22Rv1 (cell line): Measurements from ENCODE around the gene PRR13.

Experiments used
- CTCF ChIP-seq: fragments of 450-650 bp; IDR thresholded peaks from 2 replicates; pipeline ENCODE4 v1.5.1; 2017; ENCODE audit warnings: mild to moderate bottlenecking
- ZFX ChIP-seq: fragments of 450-650 bp; IDR thresholded peaks from 2 replicates; pipeline ENCODE4 v1.6.1; 2017; ENCODE audit warnings: antibody characterized with exemption, borderline replicate concordance

- TF ChIP-seq CTCF (no peak; the same call in 1 of the 2 replicates), ZFX (no peak)
Measured at GRCh38 chr12:53441040-53441833, at the start of gene PRR13.
